Fibroblast of mammary gland (primary cell): Measurements from ENCODE around the gene PPM1N.

Source experiments
- DNase-seq: peaks from one replicate; pipeline ENCODE4 v3.0.0-alpha.2; 2010; ENCODE audit warnings: low read depth
- H3K4me3 ChIP-seq: 2 replicates; pipeline ENCODE4 v1.5.1; 2011; ENCODE audit warnings: low read depth, mild to moderate bottlenecking, low read length, moderate library complexity; ENCODE audit not compliant: control insufficient read depth
- TF ChIP-seq, protein P1 (sequence below): conservative IDR thresholded peaks from 2 replicates; pipeline ENCODE4 v1.5.1; 2011; ENCODE audit warnings: low read depth, low read length, inconsistent platforms; ENCODE audit not compliant: control insufficient read depth, insufficient read depth

PPM1N gene

DNA sequence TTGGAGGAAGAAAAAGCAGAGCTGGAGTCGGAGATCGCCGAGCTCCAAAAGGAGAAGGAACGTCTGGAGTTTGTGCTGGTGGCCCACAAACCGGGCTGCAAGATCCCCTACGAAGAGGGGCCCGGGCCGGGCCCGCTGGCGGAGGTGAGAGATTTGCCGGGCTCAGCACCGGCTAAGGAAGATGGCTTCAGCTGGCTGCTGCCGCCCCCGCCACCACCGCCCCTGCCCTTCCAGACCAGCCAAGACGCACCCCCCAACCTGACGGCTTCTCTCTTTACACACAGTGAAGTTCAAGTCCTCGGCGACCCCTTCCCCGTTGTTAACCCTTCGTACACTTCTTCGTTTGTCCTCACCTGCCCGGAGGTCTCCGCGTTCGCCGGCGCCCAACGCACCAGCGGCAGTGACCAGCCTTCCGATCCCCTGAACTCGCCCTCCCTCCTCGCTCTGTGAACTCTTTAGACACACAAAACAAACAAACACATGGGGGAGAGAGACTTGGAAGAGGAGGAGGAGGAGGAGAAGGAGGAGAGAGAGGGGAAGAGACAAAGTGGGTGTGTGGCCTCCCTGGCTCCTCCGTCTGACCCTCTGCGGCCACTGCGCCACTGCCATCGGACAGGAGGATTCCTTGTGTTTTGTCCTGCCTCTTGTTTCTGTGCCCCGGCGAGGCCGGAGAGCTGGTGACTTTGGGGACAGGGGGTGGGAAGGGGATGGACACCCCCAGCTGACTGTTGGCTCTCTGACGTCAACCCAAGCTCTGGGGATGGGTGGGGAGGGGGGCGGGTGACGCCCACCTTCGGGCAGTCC lies 25.5 kb upstream of the PPM1N start:
- H3K4me3 ChIP-seq = no peak overlapping the region
- TF ChIP-seq, protein P1, sequence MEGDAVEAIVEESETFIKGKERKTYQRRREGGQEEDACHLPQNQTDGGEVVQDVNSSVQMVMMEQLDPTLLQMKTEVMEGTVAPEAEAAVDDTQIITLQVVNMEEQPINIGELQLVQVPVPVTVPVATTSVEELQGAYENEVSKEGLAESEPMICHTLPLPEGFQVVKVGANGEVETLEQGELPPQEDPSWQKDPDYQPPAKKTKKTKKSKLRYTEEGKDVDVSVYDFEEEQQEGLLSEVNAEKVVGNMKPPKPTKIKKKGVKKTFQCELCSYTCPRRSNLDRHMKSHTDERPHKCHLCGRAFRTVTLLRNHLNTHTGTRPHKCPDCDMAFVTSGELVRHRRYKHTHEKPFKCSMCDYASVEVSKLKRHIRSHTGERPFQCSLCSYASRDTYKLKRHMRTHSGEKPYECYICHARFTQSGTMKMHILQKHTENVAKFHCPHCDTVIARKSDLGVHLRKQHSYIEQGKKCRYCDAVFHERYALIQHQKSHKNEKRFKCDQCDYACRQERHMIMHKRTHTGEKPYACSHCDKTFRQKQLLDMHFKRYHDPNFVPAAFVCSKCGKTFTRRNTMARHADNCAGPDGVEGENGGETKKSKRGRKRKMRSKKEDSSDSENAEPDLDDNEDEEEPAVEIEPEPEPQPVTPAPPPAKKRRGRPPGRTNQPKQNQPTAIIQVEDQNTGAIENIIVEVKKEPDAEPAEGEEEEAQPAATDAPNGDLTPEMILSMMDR = no peak
- no peak for DNase-seq

DNA sequence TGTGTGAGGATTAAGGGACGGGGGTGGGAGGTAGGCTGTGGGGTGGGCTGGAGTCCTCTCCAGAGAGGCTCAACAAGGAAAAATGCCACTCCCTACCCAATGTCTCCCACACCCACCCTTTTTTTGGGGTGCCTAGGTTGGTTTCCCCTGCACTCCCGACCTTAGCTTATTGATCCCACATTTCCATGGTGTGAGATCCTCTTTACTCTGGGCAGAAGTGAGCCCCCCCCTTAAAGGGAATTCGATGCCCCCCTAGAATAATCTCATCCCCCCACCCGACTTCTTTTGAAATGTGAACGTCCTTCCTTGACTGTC lies 24.9 kb upstream of the PPM1N start:
- TF ChIP-seq, protein P1 = no peak
- DNase-seq = no peak
- no peak overlapping the region for H3K4me3 ChIP-seq

DNA sequence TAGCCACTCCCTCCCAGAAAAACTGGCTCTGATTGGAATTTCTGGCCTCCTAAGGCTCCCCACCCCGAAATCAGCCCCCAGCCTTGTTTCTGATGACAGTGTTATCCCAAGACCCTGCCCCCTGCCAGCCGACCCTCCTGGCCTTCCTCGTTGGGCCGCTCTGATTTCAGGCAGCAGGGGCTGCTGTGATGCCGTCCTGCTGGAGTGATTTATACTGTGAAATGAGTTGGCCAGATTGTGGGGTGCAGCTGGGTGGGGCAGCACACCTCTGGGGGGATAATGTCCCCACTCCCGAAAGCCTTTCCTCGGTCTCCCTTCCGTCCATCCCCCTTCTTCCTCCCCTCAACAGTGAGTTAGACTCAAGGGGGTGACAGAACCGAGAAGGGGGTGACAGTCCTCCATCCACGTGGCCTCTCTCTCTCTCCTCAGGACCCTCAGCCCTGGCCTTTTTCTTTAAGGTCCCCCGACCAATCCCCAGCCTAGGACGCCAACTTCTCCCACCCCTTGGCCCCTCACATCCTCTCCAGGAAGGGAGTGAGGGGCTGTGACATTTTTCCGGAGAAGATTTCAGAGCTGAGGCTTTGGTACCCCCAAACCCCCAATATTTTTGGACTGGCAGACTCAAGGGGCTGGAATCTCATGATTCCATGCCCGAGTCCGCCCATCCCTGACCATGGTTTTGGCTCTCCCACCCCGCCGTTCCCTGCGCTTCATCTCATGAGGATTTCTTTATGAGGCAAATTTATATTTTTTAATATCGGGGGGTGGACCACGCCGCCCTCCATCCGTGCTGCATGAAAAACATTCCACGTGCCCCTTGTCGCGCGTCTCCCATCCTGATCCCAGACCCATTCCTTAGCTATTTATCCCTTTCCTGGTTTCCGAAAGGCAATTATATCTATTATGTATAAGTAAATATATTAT lies 24.3 kb upstream of the PPM1N start:
- TF ChIP-seq, protein P1 = no peak
- no peak for DNase-seq
- H3K4me3 ChIP-seq = no peak overlapping the region

DNA sequence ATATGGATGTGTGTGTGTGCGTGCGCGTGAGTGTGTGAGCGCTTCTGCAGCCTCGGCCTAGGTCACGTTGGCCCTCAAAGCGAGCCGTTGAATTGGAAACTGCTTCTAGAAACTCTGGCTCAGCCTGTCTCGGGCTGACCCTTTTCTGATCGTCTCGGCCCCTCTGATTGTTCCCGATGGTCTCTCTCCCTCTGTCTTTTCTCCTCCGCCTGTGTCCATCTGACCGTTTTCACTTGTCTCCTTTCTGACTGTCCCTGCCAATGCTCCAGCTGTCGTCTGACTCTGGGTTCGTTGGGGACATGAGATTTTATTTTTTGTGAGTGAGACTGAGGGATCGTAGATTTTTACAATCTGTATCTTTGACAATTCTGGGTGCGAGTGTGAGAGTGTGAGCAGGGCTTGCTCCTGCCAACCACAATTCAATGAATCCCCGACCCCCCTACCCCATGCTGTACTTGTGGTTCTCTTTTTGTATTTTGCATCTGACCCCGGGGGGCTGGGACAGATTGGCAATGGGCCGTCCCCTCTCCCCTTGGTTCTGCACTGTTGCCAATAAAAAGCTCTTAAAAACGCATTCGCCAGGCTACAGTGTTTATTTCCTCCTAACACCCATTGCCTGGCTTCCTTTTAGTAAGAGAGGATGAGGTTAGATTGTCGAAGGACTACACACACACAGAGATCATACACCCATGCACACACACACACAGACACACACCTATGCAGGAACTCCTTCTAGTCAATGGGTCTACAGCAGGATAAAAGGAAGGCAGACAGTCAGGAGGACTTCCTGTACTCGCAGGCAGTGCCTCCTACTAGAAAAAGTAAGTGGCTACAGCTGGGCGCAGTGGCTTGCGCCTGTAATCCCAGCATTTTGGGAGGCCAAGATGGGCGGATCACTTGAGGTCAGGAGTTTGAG lies 23.4 kb upstream of the PPM1N start:
- TF ChIP-seq, protein P1 = no peak
- no peak for DNase-seq
- H3K4me3 ChIP-seq = no peak overlapping the region

DNA sequence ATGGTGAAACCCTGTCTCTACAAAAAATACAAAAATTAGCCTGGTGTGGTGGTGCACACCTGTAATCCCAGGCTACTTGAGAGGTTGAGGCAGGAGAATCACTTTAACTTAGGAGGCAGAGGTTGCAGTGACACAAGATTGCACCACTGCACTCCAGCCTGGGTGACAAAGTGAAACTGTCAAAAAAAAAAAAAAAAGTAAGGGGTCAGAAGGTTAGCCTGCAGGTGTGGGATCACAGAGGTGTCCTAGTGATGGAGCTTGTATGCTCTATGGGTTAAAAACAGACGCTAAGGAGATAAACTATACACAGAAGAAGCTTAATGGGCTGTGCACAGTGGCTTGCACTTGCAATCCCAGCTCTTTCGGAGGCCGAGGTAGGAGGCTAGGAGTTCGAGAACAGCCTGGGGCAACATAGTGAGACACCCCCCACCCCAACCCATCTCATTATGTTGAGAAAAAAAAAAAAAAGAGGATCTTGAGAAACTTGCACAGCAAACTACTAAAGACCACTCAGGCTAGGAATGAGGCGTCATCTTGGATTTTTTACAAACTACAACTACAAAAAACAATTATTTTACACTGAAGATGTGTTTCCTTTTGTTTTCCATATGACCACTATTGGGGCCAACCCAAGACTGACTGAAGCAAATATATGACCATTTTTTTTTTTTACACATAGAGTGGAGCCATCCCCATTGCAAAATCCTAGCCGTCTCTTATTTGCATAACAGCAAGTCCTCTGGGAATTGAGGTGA lies 22.5 kb upstream of the PPM1N start:
- H3K4me3 ChIP-seq = no peak overlapping the region
- TF ChIP-seq, protein P1 = no peak
- DNase-seq = no peak
